MM.1S (cell line): ENCODE data around the gene CRYBA2.

ENCODE experiments used
- DNase-seq: peaks from one replicate; pipeline ENCODE4 v3.0.0-alpha.2; 2015
- H2AFZ ChIP-seq: fragments of 300-600 bp; sonication (generic); 2 replicates; pipeline ENCODE4 v1.6.0; 2016; ENCODE audit warnings: antibody characterized with exemption, low read length
- H3F3A ChIP-seq: fragments of 300-600 bp; sonication (generic); 2 replicates; pipeline ENCODE4 v1.6.1; 2016; ENCODE audit warnings: mild to moderate bottlenecking, antibody characterized with exemption, low read length, moderate library complexity, mixed read lengths; ENCODE audit not compliant: insufficient read depth
- H3K27ac ChIP-seq: fragments of 300-600 bp; sonication (generic); 2 replicates; pipeline ENCODE4 v1.5.1; 2016; ENCODE audit warnings: mild to moderate bottlenecking, low read length
- H3K27me3 ChIP-seq: fragments of 300-600 bp; sonication (generic); replicated peaks from 2 replicates; pipeline ENCODE4 v1.6.0; 2016; ENCODE audit warnings: low read length; ENCODE audit not compliant: insufficient read depth
- H3K36me3 ChIP-seq: fragments of 300-600 bp; sonication (generic); replicated peaks from 2 replicates; pipeline ENCODE4 v1.6.1; 2016; ENCODE audit warnings: mild to moderate bottlenecking, low read length, mixed read lengths; ENCODE audit not compliant: insufficient read depth
- H3K4me1 ChIP-seq: fragments of 300-600 bp; sonication (generic); 2 replicates; pipeline ENCODE4 v1.6.1; 2016; ENCODE audit warnings: low read length, mixed read lengths
- H3K4me2 ChIP-seq: fragments of 300-600 bp; sonication (generic); 2 replicates; pipeline ENCODE4 v1.6.0; 2016; ENCODE audit warnings: low read depth, low read length
- H3K4me3 ChIP-seq: fragments of 300-600 bp; sonication (generic); 2 replicates; pipeline ENCODE4 v1.5.1; 2016; ENCODE audit warnings: low read length, mixed read lengths
- H3K79me2 ChIP-seq: fragments of 300-600 bp; sonication (generic); 2 replicates; pipeline ENCODE4 v1.6.1; 2016; ENCODE audit warnings: mixed run types, low read length, mixed read lengths
- H3K9ac ChIP-seq: fragments of 300-600 bp; sonication (generic); 2 replicates; pipeline ENCODE4 v1.6.1; 2016; ENCODE audit warnings: low read length, mixed read lengths
- H3K9me2 ChIP-seq: fragments of 300-600 bp; sonication (generic); replicated peaks from 2 replicates; pipeline ENCODE4 v1.6.1; 2016; ENCODE audit warnings: mild to moderate bottlenecking, low read length, mixed read lengths; ENCODE audit not compliant: insufficient read depth
- H3K9me3 ChIP-seq: fragments of 300-600 bp; sonication (generic); replicated peaks from 2 replicates; pipeline ENCODE4 v1.6.1; 2016; ENCODE audit warnings: mild to moderate bottlenecking, low read length, mixed read lengths; ENCODE audit not compliant: insufficient read depth
- H4K20me1 ChIP-seq: fragments of 300-600 bp; sonication (generic); 2 replicates; pipeline ENCODE4 v1.6.1; 2016; ENCODE audit warnings: mild to moderate bottlenecking, low read length, moderate library complexity, mixed read lengths; ENCODE audit not compliant: insufficient read depth
- CTCF ChIP-seq: fragments of 300-600 bp; sonication (generic); IDR thresholded peaks from 2 replicates; pipeline ENCODE4 v1.5.1; 2016; ENCODE audit warnings: antibody characterized with exemption, low read length, mixed read lengths
- EZH2 ChIP-seq: fragments of 300-600 bp; sonication (generic); optimal IDR thresholded peaks from 2 replicates; pipeline ENCODE3; 2017; ENCODE audit warnings: low read depth, mild to moderate bottlenecking, antibody characterized with exemption, low read length, mixed read lengths
- EZH2phosphoT487 ChIP-seq: fragments of 300-600 bp; sonication (generic); IDR thresholded peaks from 2 replicates; pipeline ENCODE4 v1.6.1; 2018; ENCODE audit warnings: antibody characterized with exemption, low read length

Gene CRYBA2

GRCh38 chr2:219026946-219027345 is 33.7 kb upstream of the CRYBA2 start:
- H3K9me2 ChIP-seq, result no peaks in the 10 kb centered on the region
- no peak for TF ChIP-seq EZH2
- TF ChIP-seq CTCF, result no peak
- TF ChIP-seq EZH2phosphoT487, result no peak
- H3F3A ChIP-seq, result no peaks in the 10 kb centered on the region
- H3K27ac ChIP-seq, result no peak overlapping the region
- no peak overlapping the region for H3K4me2 ChIP-seq
- H3K4me1 ChIP-seq, result no peaks in the 10 kb centered on the region
- no peaks in the 10 kb centered on the region for H3K9me3 ChIP-seq
- H3K4me3 ChIP-seq, result no peak overlapping the region
- DNase-seq, result no peak
- no peak overlapping the region for H2AFZ ChIP-seq
- H3K27me3 ChIP-seq, result peaks cover 80% of the 10 kb centered on the region
- no peaks in the 10 kb centered on the region for H3K36me3 ChIP-seq
- no peak overlapping the region for H3K9ac ChIP-seq
- no peaks in the 10 kb centered on the region for H3K79me2 ChIP-seq
- no peaks in the 10 kb centered on the region for H4K20me1 ChIP-seq

- H3K9ac ChIP-seq, result no peak overlapping the region
- no peaks in the 10 kb centered on the region for H3K4me1 ChIP-seq
- no peak overlapping the region for H3K27ac ChIP-seq
- H3K4me3 ChIP-seq, result no peak overlapping the region
- no peaks in the 10 kb centered on the region for H3K79me2 ChIP-seq
- no peak overlapping the region for H3K4me2 ChIP-seq
- no peak for DNase-seq
- H3F3A ChIP-seq, result no peaks in the 10 kb centered on the region
- peaks cover 80% of the 10 kb centered on the region for H3K27me3 ChIP-seq
- no peaks in the 10 kb centered on the region for H4K20me1 ChIP-seq
- H3K9me3 ChIP-seq, result no peaks in the 10 kb centered on the region
- no peaks in the 10 kb centered on the region for H3K9me2 ChIP-seq
- H2AFZ ChIP-seq, result no peak overlapping the region
- no peaks in the 10 kb centered on the region for H3K36me3 ChIP-seq
- TF ChIP-seq EZH2phosphoT487 (no peak), EZH2 (no peak), CTCF (no peak)
These were observed 32.7 kb upstream of the CRYBA2 start for GRCh38 chr2:219025637-219026585.

GRCh38 chr2:219024059-219024458 is 30.8 kb upstream of the CRYBA2 start:
- Histone ChIP-seq H3K9me3 (no peaks in the 10 kb centered on the region), H3K4me2 (no peak overlapping the region), H3K4me1 (no peaks in the 10 kb centered on the region), H3K9me2 (no peaks in the 10 kb centered on the region), H2AFZ (no peak overlapping the region), H3K79me2 (no peaks in the 10 kb centered on the region), H3K9ac (no peak overlapping the region), H3K4me3 (no peak overlapping the region), H4K20me1 (no peaks in the 10 kb centered on the region), H3K36me3 (no peaks in the 10 kb centered on the region), H3K27ac (no peak overlapping the region), H3K27me3 (peaks cover 84% of the 10 kb centered on the region), H3F3A (no peaks in the 10 kb centered on the region)
- no peak for TF ChIP-seq EZH2phosphoT487
- no peak for TF ChIP-seq EZH2
- no peak for TF ChIP-seq CTCF
- DNase-seq, result no peak
